GM18499 (cell line): Measurements from ENCODE around the gene KCTD11.

Experiments used
- ATAC-seq: cut with Tn5 transposase; IDR thresholded peaks from one replicate; pipeline ENCODE4 v1.9.1; 2021; ENCODE audit warnings: moderate number of reproducible peaks; ENCODE audit not compliant: insufficient read depth, unreplicated experiment

The KCTD11 gene

DNA sequence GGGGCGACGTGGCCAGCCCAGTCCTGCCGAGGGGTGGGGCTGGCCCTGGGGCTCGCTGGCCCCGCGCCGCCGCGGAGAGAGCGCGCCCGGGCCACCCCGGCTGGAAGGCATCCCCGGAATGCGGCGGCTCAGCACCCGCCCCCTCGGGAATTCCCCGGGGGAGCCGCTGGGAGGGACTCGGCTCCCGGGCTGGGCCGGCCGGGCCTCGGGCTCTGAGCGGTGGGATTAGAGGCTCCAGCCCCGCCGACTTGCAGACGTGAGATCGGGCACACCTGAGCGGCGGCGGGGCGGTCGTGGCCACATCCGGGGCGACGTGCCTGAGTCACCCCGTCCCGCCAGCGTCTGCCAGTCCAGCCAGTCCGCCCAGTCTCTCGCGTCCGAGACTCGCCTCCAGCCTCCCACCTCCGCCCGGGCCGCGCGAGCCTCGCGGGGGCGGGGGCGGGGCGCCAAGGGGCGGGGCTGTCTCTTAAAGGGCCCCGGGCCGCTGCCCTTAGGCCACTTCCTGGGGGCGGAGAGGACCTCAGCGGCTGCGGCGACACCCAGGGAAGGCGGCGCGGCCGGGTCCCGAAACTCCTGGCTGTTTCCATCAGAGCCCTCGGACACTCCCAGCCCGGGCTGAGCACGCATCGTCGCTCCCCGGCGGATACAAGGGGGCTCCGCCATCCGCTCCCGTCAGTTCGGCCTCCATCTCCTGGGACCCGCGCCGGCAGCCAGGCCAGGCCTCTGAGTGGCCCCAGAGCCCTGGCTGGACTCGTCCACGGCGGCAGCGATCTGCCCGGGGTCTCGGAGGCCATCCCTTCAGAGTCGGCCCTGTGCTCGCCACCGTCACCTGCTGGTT lies at the start of gene KCTD11:
TSS of gene KCTD11 (plus strand) at position 498 of the 838 bp plus-strand sequence.
- ATAC-seq, result no peak

DNA sequence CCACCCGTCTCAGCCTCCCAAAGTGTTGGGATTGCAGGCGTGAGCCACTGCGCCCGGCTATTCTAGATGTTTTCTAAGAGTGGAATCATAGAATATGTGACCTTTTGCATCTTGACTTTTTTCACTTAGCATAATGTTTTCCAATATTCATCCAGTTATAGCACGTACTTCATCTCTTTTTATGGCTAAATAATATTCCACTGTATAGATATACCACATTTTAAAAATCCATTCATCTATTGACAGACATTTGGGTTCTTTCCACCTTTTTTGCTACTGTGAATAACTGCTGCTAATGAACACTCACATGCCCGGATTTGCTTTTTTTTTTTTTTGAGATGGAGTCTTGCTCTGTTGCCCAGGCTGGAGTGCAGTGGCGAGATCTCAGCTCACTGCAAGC lies 47.8 kb upstream of the KCTD11 start:
- no peak for ATAC-seq

DNA sequence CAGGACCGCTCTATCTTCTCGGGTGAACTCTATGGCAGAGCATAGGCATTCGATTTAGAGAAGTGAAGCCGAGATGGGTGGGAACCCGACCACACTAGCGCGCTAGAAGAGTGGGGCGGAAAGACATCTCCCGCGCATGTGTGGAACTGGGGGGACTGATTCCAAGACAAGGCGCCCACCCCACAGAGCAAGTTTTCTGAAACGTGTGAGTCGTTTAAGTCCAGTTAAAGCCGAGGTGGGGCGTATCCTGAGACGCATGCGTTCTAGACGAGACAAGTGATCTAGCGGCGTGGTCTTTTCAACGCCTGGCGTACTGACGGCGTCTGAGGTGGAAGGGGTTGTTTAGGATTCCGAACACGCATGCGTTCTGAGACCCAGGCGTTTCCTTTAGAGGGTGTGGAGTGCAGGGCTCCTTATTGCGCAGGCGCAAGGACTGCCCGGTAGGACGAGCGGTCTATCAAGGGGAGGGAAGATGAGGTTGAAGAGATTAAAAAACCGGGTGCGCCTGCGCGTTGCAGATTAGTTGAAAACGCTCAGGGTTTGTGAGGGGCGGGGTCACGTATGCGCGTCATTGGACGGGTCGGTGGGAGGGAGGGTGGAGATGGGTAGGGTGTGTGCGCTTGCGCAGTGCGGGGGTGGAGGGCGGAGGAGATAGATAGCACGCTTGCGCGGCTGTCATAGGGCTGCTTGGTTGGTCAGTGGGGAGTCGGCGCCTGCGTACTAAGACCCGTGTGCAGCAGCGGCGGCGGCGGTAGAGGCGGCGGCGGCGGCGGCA lies 44.9 kb upstream of the KCTD11 start, which contains the start of gene EIF5A:
TSS of gene EIF5A (plus strand) at position 718 of the 775 bp plus-strand sequence. CDS start 2,008 bp downstream, outside the sequence.
- ATAC-seq, result peak; percentile 56

DNA sequence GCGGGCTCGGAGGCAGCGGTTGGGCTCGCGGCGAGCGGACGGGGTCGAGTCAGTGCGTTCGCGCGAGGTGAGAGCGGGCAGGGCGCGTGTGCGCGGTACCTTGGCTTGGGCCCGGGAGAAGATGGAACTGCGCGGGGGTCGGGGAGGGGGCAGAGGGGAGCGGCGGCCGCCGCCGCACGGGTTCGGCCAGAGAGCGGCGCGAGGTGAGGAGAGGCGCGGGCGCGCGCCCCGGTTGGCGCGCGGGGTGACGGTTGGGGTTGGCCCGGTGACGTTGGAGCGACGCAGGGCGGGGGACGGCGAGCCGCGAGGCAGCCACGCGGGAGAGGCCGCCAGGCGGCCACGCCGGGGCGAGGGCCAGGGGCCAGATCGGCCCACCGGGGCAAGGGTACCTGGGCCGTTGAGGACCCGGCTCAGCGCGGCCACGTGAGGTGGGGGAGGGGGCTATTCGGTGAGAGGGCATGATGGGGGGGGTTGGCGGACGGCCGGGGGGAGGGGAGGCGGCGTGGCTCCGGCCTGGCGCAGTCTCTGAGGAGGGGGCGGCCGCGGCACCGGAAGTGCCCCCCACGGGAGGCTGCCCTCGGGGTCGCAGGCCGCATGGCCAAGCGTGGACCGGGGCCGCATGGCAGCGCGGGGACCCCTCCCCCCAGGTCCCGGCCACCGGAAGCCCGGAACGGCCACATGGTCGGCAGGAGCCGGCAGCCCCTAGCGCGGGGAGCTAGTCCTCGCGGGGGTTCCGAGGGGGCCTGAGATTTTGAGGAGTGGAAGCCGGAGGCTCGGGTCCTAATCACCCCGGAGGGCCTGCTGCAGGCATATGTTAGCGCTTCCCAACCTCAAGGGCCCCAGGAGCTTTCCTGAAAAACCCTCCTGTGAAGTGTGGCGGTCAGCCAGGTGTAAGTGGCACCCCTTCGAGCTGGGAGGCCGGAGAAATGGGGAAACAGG lies 44.0 kb upstream of the KCTD11 start:
- ATAC-seq, result no peak

DNA sequence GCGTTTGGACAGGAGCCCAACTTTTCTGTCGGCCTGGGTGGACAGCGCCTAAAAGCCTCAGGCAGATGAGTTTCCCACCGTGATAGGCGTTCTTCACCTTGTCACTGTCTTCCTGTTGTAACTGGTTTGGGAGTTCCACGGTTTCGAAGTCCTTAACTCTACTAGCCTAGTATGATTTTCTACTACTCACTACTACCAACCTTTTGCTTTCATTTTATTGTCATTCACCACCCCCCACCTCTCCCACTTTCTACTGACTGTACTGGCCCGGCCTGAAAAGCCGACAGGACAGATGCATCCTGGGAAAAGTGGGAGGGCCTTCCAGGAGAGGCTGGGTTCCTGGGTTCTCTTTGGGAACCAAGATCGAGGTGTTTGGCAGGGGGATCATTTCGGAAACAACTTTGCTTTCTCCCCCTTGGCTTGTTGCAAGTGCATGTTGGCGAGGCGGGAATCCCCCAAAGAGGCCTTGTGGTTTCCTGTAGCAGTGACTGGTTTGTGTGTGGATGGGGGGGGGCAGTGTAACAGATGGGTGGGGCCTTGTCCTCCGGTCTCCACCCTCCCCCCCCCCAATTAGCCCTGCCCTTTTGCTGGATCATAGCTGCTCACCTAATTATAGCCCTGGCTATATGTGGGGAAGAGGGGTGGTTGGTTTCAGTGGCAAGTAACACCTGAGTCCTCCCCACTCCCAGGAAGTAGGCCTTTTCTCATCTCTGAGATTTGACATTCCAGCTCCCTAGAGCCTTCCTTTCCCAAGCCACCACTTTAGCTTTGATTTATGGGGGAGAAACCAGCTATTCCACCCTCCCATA lies 43.1 kb upstream of the KCTD11 start:
- ATAC-seq, result no peak

DNA sequence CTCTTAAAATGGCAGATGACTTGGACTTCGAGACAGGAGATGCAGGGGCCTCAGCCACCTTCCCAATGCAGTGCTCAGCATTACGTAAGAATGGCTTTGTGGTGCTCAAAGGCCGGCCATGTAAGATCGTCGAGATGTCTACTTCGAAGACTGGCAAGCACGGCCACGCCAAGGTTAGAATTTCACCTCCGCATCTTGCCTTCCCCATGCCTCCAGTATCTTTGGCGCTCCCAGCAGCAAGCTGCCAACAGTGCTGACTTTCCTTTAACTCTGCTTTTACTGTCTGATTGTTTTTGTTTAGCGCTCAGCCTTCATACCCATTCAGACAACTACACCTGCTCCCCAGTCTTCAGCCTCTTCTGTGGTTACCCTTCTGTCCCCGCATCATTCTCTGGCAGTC lies 42.3 kb upstream of the KCTD11 start:
- no peak for ATAC-seq

DNA sequence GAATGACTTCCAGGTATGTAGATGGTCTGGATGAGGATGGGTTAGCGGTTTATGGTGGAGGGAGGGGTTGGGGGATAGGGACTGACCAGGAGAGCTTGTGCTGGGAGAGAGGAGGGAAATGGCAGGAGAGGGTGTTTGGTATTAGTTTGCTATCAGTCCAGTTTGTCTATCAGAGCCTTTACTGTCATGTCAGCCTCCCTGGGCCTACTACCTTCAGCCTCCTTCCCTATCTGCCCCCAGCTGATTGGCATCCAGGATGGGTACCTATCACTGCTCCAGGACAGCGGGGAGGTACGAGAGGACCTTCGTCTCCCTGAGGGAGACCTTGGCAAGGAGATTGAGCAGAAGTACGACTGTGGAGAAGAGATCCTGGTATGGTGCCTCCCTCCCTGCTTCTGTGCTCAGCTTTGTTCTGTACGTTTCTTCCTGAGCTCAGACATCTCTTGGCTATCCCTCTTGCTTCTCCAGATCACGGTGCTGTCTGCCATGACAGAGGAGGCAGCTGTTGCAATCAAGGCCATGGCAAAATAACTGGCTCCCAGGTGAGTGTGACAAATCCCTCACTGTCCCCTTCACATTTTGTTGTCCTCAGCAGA lies 40.8 kb upstream of the KCTD11 start:
- ATAC-seq, result no peak

DNA sequence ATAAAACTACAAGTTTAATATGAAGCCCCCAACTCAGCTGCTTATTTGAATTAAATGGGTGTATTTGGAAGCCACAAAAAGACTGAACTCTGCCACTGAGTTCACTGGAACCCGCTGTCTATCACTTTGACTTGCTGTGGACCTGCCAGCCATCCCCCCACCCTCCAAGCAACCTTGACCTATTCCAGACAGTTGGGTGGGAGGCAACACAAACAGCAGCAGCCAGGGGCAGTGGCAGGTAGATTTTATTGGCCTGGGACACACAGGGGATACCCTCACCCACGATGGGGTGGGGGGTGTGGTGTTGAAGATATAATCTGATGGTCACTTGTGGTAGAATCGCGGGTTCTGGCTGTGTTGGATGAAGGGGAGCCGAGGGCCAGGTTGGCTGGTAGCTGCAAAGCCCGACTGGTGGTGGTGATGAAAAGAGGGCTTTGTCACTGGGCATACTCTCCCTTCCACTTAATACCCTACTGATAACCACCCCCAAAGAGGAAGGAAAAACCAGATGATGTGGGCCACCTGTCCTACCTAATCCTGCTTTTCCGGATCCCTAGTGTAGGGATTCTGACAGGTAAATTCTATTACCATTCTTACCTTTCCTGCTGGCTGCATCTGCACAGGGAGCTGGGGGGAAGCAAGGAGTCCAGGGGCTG lies 39.4 kb upstream of the KCTD11 start:
- no peak for ATAC-seq

DNA sequence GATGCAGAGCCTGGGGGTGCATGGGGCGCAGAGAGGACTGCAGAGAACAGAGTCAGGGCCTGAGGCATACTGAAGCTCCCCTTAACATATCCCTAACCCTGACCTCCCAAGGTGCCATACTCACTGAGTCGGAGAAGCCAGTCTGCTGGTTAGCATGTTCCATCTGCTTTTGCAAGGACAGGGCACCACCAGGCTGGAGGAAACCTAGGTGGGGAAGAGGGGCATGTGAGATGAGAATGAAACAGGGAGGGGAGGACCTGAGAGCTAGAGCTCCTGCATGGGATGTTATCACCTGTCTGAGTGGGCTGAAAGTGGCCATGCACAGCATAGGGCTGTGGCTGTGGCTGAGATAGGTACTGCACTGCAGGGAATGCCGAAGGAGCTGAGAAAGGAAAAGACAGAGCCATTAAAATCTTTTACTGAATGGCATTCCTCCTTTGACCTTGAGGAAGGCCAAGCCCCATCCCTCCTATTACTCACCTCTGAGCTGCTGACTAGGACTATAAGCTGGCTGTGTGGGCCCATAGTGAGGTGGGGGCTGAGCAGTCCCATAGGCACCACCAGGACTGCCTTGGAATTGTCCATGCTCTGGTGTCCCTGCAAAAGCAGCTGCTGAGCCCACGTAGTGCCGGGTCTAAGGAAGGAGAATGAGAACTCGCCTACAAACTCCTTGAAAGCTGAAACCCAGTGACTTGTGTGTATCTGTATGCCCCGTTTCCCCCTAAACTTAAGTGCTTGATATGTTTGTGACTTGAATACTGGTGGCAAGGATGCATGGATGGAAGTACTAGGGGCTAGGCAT lies 38.7 kb upstream of the KCTD11 start:
- no peak for ATAC-seq

DNA sequence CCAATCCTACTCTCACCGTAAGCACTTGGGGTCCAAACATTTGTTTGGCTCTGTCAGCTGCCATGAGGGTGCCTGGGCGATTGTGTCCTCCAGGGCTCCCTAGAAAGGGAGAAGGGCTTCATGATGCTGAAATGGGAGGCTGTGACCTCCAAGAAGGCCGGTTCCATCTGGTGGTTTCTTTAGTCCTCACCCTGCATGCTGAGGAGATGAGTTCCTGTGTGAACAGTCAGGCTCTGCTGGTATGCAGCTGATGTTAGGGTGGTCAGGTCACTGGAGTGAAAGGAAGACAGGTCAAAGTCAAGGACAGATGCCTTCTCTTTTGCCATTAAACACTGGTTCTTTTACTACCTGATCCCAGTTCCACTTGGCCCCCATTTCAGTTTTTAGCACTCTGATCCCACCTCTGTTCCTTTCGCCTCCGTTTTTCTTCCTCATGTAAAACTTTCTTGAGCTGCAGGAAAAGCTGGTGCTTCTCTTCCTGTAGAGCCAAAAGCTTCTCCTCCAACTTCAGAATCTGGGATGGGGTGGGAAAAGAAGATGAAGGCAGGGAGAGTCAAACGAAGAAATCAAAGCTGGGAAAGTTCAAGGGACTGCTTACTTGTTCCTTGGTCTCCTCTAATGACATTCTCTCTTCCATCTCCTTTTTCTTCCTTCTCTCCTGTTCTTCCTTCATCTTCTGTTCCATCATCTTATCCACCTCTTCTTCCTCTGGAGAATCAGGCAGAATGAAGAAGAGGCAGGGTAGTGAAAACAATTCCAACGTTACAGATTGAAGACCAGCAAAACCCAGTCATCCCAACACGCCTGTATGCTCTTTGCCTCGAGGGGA lies 37.9 kb upstream of the KCTD11 start:
- ATAC-seq, result no peak

DNA sequence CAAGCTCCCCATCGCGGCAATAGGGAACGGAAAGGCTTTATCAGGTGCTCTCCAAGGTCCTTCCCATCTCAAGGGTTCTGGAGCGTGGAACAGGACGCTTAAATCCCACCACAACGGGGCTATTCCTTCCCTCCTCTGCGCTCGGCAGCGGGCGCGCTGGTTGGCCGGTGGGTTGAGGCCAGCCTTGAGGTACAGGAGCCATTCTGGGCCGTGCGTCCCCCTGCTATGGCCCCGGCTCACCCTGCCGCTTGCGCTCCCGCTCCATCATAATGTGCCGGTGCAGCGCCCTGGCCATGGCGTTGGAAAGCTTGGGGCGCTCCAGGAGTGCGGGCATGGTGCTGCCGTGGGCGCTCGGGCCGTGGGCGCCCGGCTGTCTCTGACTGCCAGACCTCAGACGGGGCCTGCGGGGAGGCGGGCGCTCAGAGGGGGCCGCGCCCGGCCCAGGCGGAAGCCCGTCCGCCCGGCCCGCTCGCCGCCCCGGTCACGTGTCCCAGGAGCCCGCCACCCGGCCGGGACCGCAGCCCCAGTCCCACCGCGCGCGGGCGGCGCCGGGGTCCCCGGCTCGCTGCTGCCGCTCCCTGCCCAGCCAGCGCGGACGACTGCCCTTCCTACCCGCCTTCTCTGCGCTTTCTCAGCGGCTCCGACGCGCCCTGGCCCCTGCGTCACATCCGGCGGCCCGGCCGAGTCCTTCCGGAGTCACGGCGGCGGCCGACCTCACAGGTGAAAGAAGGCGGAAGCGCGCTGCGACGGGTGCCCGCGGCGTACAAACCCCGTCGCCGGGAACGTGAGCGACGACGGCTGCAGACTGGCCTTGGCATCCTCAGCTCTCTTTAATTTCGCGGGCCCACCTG lies 37.0 kb upstream of the KCTD11 start, which contains the start of gene GPS2:
TSS of gene GPS2 (minus strand) at position 642 of the 851 bp plus-strand sequence. CDS start at position 334, 308 bp downstream.
- no peak for ATAC-seq

DNA sequence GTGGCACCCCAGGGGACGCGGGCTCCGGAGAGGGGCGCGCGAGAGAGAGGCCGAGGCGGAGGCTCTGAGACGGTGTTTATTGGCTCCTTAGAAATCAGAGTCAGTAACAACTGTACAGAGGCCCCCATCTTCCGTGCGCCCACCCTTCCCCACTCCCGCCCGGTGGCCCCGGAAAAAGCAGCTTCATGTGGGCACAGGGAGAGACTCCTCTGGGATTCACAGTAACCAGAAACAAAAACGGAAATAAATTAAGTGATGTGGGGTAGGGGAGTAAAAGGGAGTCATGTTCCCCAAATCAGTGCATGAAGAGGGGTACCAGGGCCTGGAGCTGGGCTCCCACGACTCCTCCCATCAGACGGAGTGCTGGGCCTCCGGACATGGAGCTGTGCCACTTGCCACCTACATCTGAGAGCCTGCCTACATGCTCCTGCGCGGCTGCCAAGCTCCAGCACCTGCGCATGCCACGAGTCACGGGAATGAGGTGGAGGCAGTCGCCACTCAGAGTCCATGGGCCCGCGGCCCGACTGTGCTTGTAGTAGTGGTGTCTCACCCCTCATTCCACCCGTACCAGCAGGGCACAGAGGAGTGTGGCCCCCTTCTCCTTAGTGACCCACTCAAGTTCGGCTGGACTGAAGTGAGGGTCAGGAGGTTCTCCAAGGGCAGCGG lies 36.3 kb upstream of the KCTD11 start:
- no peak for ATAC-seq

DNA sequence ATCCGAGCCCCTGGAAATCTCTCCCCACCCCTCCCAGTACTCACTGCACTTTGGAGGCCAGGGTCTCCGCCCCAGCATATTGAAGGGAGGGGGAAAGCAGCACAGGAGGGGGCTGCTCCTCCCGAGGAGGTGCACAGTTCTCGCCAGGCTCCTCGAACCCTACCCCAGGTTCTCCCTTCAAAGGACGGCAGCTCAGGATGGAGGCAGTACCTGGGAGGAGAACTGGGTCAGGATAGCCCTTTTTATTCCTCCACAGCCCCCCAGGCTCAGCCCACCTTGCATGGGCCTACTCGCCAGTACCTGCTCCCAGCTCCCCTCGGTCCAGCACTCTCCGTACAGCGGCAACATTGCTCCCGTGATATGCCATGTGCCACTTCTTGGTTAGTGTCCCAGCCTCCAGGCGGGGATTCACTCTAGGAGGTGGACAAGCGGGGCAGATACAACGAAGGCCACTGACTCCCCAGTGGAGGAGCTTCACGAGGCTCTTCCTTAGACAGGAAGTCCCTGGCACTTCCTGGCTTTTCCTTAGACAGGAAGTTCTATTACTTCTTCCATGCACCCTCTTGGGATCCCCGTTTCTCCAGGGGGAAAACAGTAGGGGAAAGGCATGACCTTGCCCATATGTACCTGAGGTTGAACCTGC lies 34.7 kb upstream of the KCTD11 start:
- no peak for ATAC-seq

DNA sequence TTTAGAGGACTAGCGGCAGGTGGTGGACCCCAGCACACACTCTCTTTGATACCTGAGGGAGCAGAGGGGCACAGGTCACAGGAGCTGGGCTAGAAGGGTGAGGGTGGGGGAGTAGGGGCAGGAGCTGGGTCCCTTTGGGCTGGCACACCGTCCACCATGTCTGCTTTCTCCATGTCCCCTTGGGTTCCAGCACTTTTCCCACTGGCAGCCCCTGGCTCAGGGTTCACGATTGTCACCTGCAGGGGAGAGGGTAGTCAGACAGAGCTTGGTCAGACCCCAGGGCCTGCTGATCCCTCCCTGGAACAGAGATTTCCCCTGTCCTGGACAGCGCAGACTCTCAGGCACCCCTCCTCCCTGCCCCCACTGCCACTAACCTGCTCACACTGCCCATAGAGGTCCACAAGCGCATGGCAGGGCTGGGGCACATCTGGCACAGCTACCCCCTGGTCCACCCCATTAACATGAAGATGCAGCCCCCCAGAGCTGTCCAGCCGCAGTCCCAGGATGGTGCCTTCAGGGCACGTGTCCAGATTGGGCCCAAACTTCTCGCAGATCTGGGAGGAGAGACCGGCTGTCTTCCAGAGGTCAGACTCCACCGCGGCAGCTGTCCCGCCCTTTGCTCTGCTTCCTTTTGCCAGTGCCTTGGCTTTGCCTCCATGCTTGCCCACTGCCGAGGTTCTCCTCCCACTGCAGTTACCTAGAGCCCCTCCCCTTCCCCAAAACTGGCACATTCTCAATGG lies 33.7 kb upstream of the KCTD11 start:
- no peak for ATAC-seq
